ENCODE results near the gene ERG28. TPM values are rescaled to one million over a fixed set of nuclear protein-coding genes. Genes with fewer than 3 reads are reported as not detected.
"Not testable (repeated sequence)": the region's sequence is repeated elsewhere in the genome, so short reads cannot be mapped to it uniquely, and the experiment has no call there.

Gene ERG28
- total RNA-seq, 1 experiment from 2014 or later, result 7.3 TPM

- Histone ChIP-seq H3K27me3 (no peaks in the 10 kb centered on the region), H3K4me3 (no peak overlapping the region), H3K36me3 (no peaks in the 10 kb centered on the region), H3K9me3 (no peaks in the 10 kb centered on the region)
- DNase-seq, result no peak
Measured at GRCh38 chr14:75609606-75610475, 50.8 kb downstream of the ERG28 start.

GRCh38 chr14:75609116-75609515 is 51.6 kb downstream of the ERG28 start:
- Histone ChIP-seq H3K9me3 (no peaks in the 10 kb centered on the region), H3K27me3 (no peaks in the 10 kb centered on the region), H3K4me3 (no peak overlapping the region), H3K36me3 (no peaks in the 10 kb centered on the region)
- no peak for DNase-seq

GRCh38 chr14:75607842-75608640 is 52.6 kb downstream of the ERG28 start:
- Histone ChIP-seq H3K27me3 (no peaks in the 10 kb centered on the region), H3K4me3 (no peak overlapping the region), H3K36me3 (no peaks in the 10 kb centered on the region), H3K9me3 (no peaks in the 10 kb centered on the region)
- no peak for DNase-seq

DNA sequence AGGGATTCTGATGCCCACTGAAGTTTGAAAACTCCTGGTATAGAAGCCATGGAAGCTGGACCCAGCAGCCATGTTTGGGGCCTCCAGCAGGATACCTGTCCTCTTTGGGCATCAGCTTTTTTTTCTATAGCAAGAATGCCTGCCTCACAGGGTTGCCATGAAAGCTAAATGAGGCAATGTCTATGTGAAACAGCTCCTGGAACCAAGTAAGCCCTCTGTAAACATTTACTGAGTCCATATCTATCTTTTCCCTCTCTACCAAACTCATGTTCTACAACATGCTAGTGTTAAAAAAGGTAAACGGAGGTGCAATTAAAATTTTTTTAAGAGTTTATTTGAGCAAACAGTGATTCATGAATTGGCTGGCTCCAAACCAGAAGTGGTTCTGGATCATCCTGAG is 53.6 kb downstream of the ERG28 start:
- H3K36me3 ChIP-seq, result no peaks in the 10 kb centered on the region
- H3K4me3 ChIP-seq, result no peak overlapping the region
- no peaks in the 10 kb centered on the region for H3K9me3 ChIP-seq
- no peaks in the 10 kb centered on the region for H3K27me3 ChIP-seq
- no peak for DNase-seq

DNA sequence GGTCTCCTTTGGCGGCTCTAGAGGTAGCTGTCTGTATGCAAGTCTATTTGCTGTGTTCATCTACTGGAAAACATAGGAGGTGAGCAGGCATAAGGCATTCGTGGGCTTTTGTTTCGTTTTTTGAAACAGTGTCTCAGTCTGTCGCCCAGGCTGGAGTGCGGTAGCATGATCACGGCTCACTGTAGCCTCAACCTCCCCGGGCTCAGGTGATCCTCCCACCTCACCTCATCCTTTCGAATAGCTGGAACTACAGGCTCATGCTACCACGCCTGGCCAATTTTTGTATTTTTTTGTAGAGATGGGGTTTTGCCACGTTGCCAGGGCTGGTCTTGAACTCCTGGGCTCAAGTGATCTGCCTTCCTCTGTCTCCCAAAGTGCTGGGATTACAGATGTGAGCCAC is 54.8 kb downstream of the ERG28 start:
- Histone ChIP-seq H3K27me3 (no peaks in the 10 kb centered on the region), H3K9me3 (no peaks in the 10 kb centered on the region), H3K36me3 (no peaks in the 10 kb centered on the region), H3K4me3 (no peak overlapping the region)
- DNase-seq, result no peak

DNA sequence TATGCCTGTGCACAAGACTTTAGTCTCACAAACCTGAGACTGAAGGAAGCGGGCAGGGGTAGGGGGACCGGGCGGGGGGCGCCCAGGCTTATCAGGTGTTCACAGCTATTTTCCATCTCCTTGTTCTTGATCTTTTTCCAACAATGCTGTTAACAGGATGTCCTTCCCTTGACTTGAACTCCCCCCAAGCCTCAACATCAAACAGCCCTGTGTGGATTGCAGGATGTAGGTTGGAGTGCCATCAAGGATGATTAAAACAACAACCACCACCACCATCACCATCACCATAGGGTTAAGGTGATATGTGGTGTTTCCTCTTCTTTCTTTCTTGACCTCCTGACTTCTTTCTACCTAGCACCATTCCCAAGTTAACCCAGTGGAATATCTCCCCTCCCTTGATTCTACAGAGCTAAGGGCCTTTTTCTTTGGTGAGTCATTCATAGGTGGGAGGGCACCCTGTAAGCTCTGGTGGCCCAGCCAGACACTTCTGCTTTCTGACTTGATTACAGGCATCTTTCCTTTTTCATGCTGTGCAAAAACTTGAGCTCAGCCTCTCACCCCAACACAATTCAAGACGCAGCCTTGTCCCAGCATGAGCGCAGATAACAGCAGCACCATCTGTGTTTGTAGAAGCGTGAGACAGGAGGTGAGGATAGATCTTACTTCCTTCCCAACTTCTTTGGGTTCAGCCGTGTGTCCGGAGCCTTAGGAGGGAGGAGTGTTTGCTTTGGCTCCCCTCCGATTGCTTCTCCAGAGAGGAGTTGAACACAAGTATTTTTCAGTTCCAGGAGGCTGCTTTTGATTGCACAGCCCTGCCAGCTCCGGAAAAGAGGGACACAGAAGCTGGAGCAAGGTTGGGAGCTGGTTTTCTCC is 55.5 kb downstream of the ERG28 start:
- Histone ChIP-seq H3K4me3 (no peak overlapping the region), H3K27me3 (no peaks in the 10 kb centered on the region), H3K36me3 (no peaks in the 10 kb centered on the region), H3K9me3 (no peaks in the 10 kb centered on the region)
- DNase-seq, result no peak

DNA sequence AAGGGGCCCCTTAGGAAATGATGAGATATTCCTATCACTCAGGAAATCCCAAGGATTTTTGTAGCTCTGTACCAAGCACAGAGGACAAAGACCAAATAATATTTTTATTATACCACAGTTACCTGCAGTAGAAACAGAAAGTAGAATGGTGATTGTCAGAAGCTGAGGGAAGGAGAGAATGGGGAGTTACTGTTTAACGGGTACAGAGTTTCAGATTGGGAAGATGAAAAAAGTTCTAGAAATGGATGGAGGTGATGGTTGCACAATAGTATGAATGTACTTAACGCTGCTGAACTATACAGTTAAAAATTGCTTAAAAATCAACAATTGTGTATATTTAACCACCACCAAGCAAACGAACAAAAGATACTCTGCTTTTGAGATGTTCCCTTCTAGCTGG is 58.2 kb downstream of the ERG28 start:
- no peak overlapping the region for H3K4me3 ChIP-seq
- H3K27me3 ChIP-seq, result no peaks in the 10 kb centered on the region
- H3K9me3 ChIP-seq, result no peaks in the 10 kb centered on the region
- DNase-seq, result no peak
- no peaks in the 10 kb centered on the region for H3K36me3 ChIP-seq

DNA sequence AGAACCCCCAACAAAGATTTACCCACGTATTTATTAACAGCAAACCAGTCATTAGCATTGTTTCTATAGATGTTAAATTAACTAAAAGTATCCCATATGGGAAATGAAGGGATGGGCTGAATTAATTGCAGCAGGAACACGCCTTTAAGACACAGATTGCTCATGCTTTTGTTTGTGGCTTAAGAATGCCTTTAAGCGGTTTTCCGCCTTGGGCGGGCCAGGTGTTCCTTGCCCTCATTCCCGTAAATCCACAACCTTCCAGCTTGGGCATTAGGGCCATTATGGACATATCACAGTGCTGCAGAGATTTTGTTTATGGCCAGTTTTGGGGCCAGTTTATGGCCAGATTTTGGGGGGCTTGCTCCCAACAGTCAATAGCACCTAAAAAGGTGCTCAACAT is 59.6 kb downstream of the ERG28 start:
- H3K36me3 ChIP-seq, DNase-seq, H3K9me3 ChIP-seq, H3K27me3 ChIP-seq, H3K4me3 ChIP-seq: not testable (repeated sequence)

DNA sequence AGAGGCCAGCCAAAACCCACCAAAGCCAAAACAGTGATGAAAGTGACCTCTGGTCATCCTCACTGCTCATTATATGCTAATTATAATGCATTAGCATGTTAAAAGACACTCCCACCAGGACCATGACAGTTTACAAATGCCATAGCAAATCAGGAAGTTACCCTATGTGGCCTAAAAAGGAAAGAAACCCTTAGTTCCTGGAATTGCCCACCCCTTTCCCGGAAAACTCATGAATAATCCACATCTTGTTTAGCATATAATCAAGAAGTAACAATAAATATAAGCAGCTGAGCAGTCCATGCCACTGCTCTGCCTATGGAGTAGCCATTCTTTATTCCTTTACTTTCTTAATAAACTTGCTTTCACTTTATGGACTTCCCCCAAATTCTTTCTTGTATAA is 60.6 kb downstream of the ERG28 start:
- not testable (repeated sequence) for H3K4me3 ChIP-seq

More for the DNA sequence above, 60.6 kb downstream of the ERG28 start:
- not testable (repeated sequence) for H3K9me3 ChIP-seq, H3K27me3 ChIP-seq, H3K36me3 ChIP-seq, DNase-seq

Other genes with a start within 250 kb of the ERG28 start
- gene JDP2, start 232.9 kb downstream of the ERG28 start, total RNA-seq (2014; rRNA removed; shearing (Covaris generic); ENCODE audit: low replicate concordance), result 76.1 and 78.4 TPM in 2 replicates
- not detected in 2 replicates for gene BATF, start 138.4 kb downstream of the ERG28 start, total RNA-seq (2014; rRNA removed; shearing (Covaris generic); ENCODE audit: low replicate concordance)
- gene FLVCR2, start 82.3 kb downstream of the ERG28 start, total RNA-seq (2014; rRNA removed; shearing (Covaris generic); ENCODE audit: low replicate concordance), result 0.43 and 0.72 TPM in 2 replicates
- 11.3 and 12.9 TPM in 2 replicates for gene TTLL5, start 370 bp upstream of the ERG28 start, total RNA-seq (2014; rRNA removed; shearing (Covaris generic); ENCODE audit: low replicate concordance)